ENCODE data around the gene RGPD4. TPM values are rescaled to one million over a fixed set of nuclear protein-coding genes. Genes with fewer than 3 reads are reported as not detected.
"Not testable (repeated sequence)": the region's sequence is repeated elsewhere in the genome, so short reads cannot be mapped to it uniquely, and the experiment has no call there.

Gene RGPD4
- total RNA-seq (2022) (not detected in 2 replicates), Bru-seq, nascent RNA (percentile 17 among the genes with signal in this experiment), BruChase-seq, experiment 1, labeled RNA remaining after a 6-hour chase (percentile 12 among the genes with signal in this experiment), BruChase-seq, experiment 2, labeled RNA remaining after a 2-hour chase (percentile 11 among the genes with signal in this experiment)
- long read RNA-seq: 0 reads

DNA sequence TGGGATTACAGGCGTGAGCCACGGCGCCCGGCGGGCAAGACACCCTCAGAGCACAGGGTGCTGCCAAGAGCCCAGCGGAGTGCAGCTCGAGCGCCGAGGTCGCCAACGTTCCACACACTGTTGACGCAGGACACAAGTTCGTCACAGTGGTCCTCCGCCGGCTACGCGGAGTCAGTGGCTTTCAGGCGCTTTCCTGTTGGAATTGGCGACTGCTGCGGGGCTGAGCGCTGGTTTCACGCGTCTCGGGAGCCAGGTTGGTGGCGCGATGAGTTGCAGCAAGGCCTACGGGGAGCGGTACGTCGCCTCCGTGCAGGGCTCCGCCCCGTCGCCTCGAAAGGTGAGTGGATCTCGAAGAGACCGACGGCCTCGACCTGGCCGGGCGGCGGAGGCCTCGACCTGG lies at the start of gene RGPD4:
RGPD4 (plus strand) TSS at position 144 of the 400 bp plus-strand sequence; CDS start at position 266, 122 bp downstream.
- H3K9me3 Mint-ChIP-seq (ENCODE audit: low read depth, unreplicated experiment); H3K36me3 Mint-ChIP-seq (ENCODE audit: insufficient read depth, unreplicated experiment); DNase-seq; CTCF ChIA-PET; H3K4me3 Mint-ChIP-seq (ENCODE audit: low read depth, unreplicated experiment); H3K4me1 Mint-ChIP-seq (ENCODE audit: low read depth, unreplicated experiment); H3K27ac Mint-ChIP-seq (ENCODE audit: unreplicated experiment); H3K27me3 Mint-ChIP-seq (ENCODE audit: unreplicated experiment); BruUV-seq (replicated peaks); intact Hi-C loops (cut with micrococcal nuclease; ENCODE audit: unreplicated experiment): not testable (repeated sequence)

- no TSS peak for BruUV-seq (replicated peaks)
- no peak for DNase-seq
- intact Hi-C loops (cut with micrococcal nuclease; ENCODE audit: unreplicated experiment): no loop called here
- Mint-ChIP-seq H3K9me3 (ENCODE audit: low read depth, unreplicated experiment) (peaks cover 4% of the 10 kb centered on the region), H3K4me3 (ENCODE audit: low read depth, unreplicated experiment) (no peak overlapping the region), H3K36me3 (ENCODE audit: insufficient read depth, unreplicated experiment) (no peaks in the 10 kb centered on the region), H3K27me3 (ENCODE audit: unreplicated experiment) (peaks cover 16% of the 10 kb centered on the region), H3K4me1 (ENCODE audit: low read depth, unreplicated experiment) (no peaks in the 10 kb centered on the region), H3K27ac (ENCODE audit: unreplicated experiment) (no peak overlapping the region)
- CTCF ChIA-PET: no interaction called here
- no peak for TF ChIP-seq CTCF (IDR thresholded peaks at IDR 0.05; ENCODE audit: unreplicated experiment)
Measured at GRCh38 chr2:107777974-107778373, 48.7 kb upstream of the RGPD4 start.

GRCh38 chr2:107785756-107786155 lies 40.9 kb upstream of the RGPD4 start:
- CTCF ChIA-PET: no interaction called here
- no TSS peak for BruUV-seq (replicated peaks)
- Mint-ChIP-seq H3K27ac (ENCODE audit: unreplicated experiment) (no peak overlapping the region), H3K4me1 (ENCODE audit: low read depth, unreplicated experiment) (no peaks in the 10 kb centered on the region), H3K36me3 (ENCODE audit: insufficient read depth, unreplicated experiment) (no peaks in the 10 kb centered on the region), H3K4me3 (ENCODE audit: low read depth, unreplicated experiment) (no peak overlapping the region), H3K9me3 (ENCODE audit: low read depth, unreplicated experiment) (no peaks in the 10 kb centered on the region), H3K27me3 (ENCODE audit: unreplicated experiment) (peaks cover 18% of the 10 kb centered on the region)
- TF ChIP-seq CTCF (IDR thresholded peaks at IDR 0.05; ENCODE audit: unreplicated experiment): no peak
- intact Hi-C loops (cut with micrococcal nuclease; ENCODE audit: unreplicated experiment): no loop called here
- no peak for DNase-seq

- BruUV-seq (replicated peaks): no TSS peak
- Mint-ChIP-seq H3K9me3 (ENCODE audit: low read depth, unreplicated experiment) (no peaks in the 10 kb centered on the region), H3K27ac (ENCODE audit: unreplicated experiment) (no peak overlapping the region), H3K4me3 (ENCODE audit: low read depth, unreplicated experiment) (no peak overlapping the region), H3K36me3 (ENCODE audit: insufficient read depth, unreplicated experiment) (no peaks in the 10 kb centered on the region), H3K27me3 (ENCODE audit: unreplicated experiment) (no peaks in the 10 kb centered on the region), H3K4me1 (ENCODE audit: low read depth, unreplicated experiment) (no peaks in the 10 kb centered on the region)
- no peak for TF ChIP-seq CTCF (IDR thresholded peaks at IDR 0.05; ENCODE audit: unreplicated experiment)
- DNase-seq: no peak
- intact Hi-C loops (cut with micrococcal nuclease; ENCODE audit: unreplicated experiment): no loop called here
- CTCF ChIA-PET: no interaction called here
Measured at GRCh38 chr2:107790837-107791236, 35.9 kb upstream of the RGPD4 start.

- Mint-ChIP-seq H3K4me3 (ENCODE audit: low read depth, unreplicated experiment) (no peak overlapping the region), H3K27me3 (ENCODE audit: unreplicated experiment) (no peaks in the 10 kb centered on the region), H3K36me3 (ENCODE audit: insufficient read depth, unreplicated experiment) (no peaks in the 10 kb centered on the region), H3K9me3 (ENCODE audit: low read depth, unreplicated experiment) (no peaks in the 10 kb centered on the region), H3K4me1 (ENCODE audit: low read depth, unreplicated experiment) (no peaks in the 10 kb centered on the region), H3K27ac (ENCODE audit: unreplicated experiment) (no peak overlapping the region)
- TF ChIP-seq CTCF (IDR thresholded peaks at IDR 0.05; ENCODE audit: unreplicated experiment): no peak
- BruUV-seq (replicated peaks): no TSS peak
- intact Hi-C loops (cut with micrococcal nuclease; ENCODE audit: unreplicated experiment): no loop called here
- CTCF ChIA-PET: no interaction called here
- no peak for DNase-seq
Measured at GRCh38 chr2:107801498-107801897, 25.2 kb upstream of the RGPD4 start.

Measured in Calu3 (cell line).